SK-N-SH (cell line): ENCODE results near the gene SCOC. TPM values are rescaled to one million over a fixed set of nuclear protein-coding genes. Genes with fewer than 3 reads are reported as not detected.

Source experiments
- CTCF ChIA-PET: fragments of 300-600, 350-600 bp; formaldehyde crosslinking; extraction: SDS; loops from one replicate; lab custom pipeline; 2021; lab: Yijun Ruan, JAX
- POLR2A ChIA-PET: fragments of 350-600 bp; sonication (Branson Sonifier 250); formaldehyde crosslinking; extraction: SDS; loops from one replicate; lab custom pipeline; 2020; ENCODE audit warnings: antibody characterized with exemption, inconsistent platforms; lab: Yijun Ruan, JAX
- DNase-seq: peaks from one replicate; pipeline ENCODE4 v3.0.0; 2012
- H2AFZ ChIP-seq: fragments of 200-600 bp; sonication (generic); 2 replicates; pipeline ENCODE4 v1.8.1; 2016; ENCODE audit warnings: antibody characterized with exemption, mild to moderate bottlenecking, low read depth
- H3F3A ChIP-seq: fragments of 200-600 bp; sonication (generic); replicated peaks from 2 replicates; pipeline ENCODE3; 2016; ENCODE audit warnings: antibody characterized with exemption, mild to moderate bottlenecking; ENCODE audit not compliant: insufficient read depth
- H3K27ac ChIP-seq, 2 experiments: fragments of 200-500 bp in 1 of 2; fragments of 200-600 bp in 1 of 2; sonication (Bioruptor generic) in 1 of 2; sonication (generic), shearing (Covaris generic) in 1 of 2; 2 replicates each; pipeline versions ENCODE4 v1.5.1 to v1.6.1; 2014 to 2016; ENCODE audit warnings: low read depth in 2 of 2, inconsistent platforms in 1 of 2, low read length in 1 of 2, mild to moderate bottlenecking in 1 of 2, mixed read lengths in 1 of 2
- H3K27me3 ChIP-seq: fragments of 200-600 bp; sonication (generic), shearing (Covaris generic); 2 replicates; pipeline ENCODE4 v1.6.1; 2016; ENCODE audit warnings: mixed run types; ENCODE audit not compliant: insufficient read depth
- H3K36me3 ChIP-seq, 2 experiments: fragments of 200-500 bp in 1 of 2; fragments of 200-600 bp in 1 of 2; sonication (Bioruptor generic) in 1 of 2; sonication (generic) in 1 of 2; replicated peaks in 1 of 2; 2 replicates each; pipeline versions ENCODE3 to v1.5.1; 2014 to 2016; ENCODE audit warnings: low read length in 1 of 2, mild to moderate bottlenecking in 1 of 2; ENCODE audit not compliant: insufficient read depth in 2 of 2, control insufficient read depth in 1 of 2
- H3K4me1 ChIP-seq, 2 experiments: fragments of 200-500 bp in 1 of 2; fragments of 200-600 bp in 1 of 2; sonication (Bioruptor generic) in 1 of 2; sonication (generic), shearing (Covaris generic) in 1 of 2; 2 replicates each; pipeline versions ENCODE4 v1.5.1 to v1.6.1; 2014 to 2016; ENCODE audit warnings: low read depth in 1 of 2, low read length in 1 of 2, mixed run types in 1 of 2; ENCODE audit not compliant: insufficient read depth in 2 of 2, control insufficient read depth in 1 of 2
- H3K4me2 ChIP-seq: fragments of 200-600 bp; sonication (generic), shearing (Covaris generic); 2 replicates; pipeline ENCODE4 v1.6.1; 2017; ENCODE audit warnings: mixed run types
- H3K4me3 ChIP-seq, 2 experiments: fragments of 200-500 bp in 1 of 2; fragments of 200-600 bp in 1 of 2; sonication (Bioruptor generic) in 1 of 2; sonication (generic), shearing (Covaris generic) in 1 of 2; 2 replicates each; pipeline versions ENCODE4 v1.5.1 to v1.8.1; 2014 to 2016; ENCODE audit warnings: low read depth in 2 of 2, inconsistent platforms in 1 of 2, low read length in 1 of 2, mild to moderate bottlenecking in 1 of 2, mixed read lengths in 1 of 2, moderate library complexity in 1 of 2
- H3K79me2 ChIP-seq: fragments of 200-600 bp; sonication (generic); 2 replicates; pipeline ENCODE4 v1.8.1; 2017; ENCODE audit warnings: mild to moderate bottlenecking; ENCODE audit not compliant: insufficient read depth
- H3K9ac ChIP-seq: fragments of 200-600 bp; sonication (generic); 2 replicates; pipeline ENCODE4 v1.6.1; 2017; ENCODE audit warnings: mixed run types
- H3K9me2 ChIP-seq: fragments of 200-600 bp; sonication (generic); 2 replicates; pipeline ENCODE4 v1.6.1; 2017; ENCODE audit warnings: mixed run types
- H3K9me3 ChIP-seq: fragments of 200-600 bp; sonication (generic); 2 replicates; pipeline ENCODE4 v1.6.1; 2017; ENCODE audit warnings: mixed run types, mild to moderate bottlenecking, moderate library complexity
- H4K20me1 ChIP-seq: fragments of 200-600 bp; sonication (generic); 2 replicates; pipeline ENCODE4 v1.6.1; 2017; ENCODE audit warnings: mild to moderate bottlenecking, mixed run types; ENCODE audit not compliant: insufficient read depth
- EP300 ChIP-seq, 2 experiments: IDR thresholded peaks; 2 replicates each; pipeline versions ENCODE4 v1.4.0 to v1.6.1; 2012; ENCODE audit warnings: borderline replicate concordance in 1 of 2, low read depth in 1 of 2, low read length in 1 of 2
- FOXM1 ChIP-seq: IDR thresholded peaks from 2 replicates; pipeline ENCODE4 v1.4.0; 2012; ENCODE audit warnings: low read depth, mild to moderate bottlenecking
- GATA2 ChIP-seq: sonication (generic); formaldehyde crosslinking; IDR thresholded peaks from 2 replicates; pipeline ENCODE4 v1.5.0; 2020; ENCODE audit warnings: mild to moderate bottlenecking, missing genetic modification reagents
- MEF2A ChIP-seq: IDR thresholded peaks from 2 replicates; pipeline ENCODE4 v1.4.0; 2012; ENCODE audit warnings: low read depth, borderline replicate concordance
- MXI1 ChIP-seq: IDR thresholded peaks from 2 replicates; pipeline ENCODE4 v1.6.1; 2012; ENCODE audit warnings: mild to moderate bottlenecking, low read depth, low read length, improper control_type of control experiment
- NFIC ChIP-seq: IDR thresholded peaks from 2 replicates; pipeline ENCODE4 v1.4.0; 2012; ENCODE audit warnings: borderline replicate concordance
- POLR2AphosphoS5 ChIP-seq: IDR thresholded peaks from 2 replicates; pipeline ENCODE4 v1.6.1; 2012; ENCODE audit warnings: low read depth, low read length
- RAD21 ChIP-seq: IDR thresholded peaks from 2 replicates; pipeline ENCODE4 v1.6.1; 2012; ENCODE audit warnings: mild to moderate bottlenecking, low read length
- RCOR1 ChIP-seq: fragments of 150-350 bp; IDR thresholded peaks from 2 replicates; pipeline ENCODE4 v1.6.1; 2017; ENCODE audit warnings: antibody characterized with exemption, low read length
- SMC3 ChIP-seq: IDR thresholded peaks from 2 replicates; pipeline ENCODE4 v1.6.1; 2012; ENCODE audit warnings: low read depth, low read length, improper control_type of control experiment
- TAF1 ChIP-seq: IDR thresholded peaks from 2 replicates; pipeline ENCODE4 v1.6.1; 2012; ENCODE audit warnings: low read depth, mild to moderate bottlenecking, low read length, moderate library complexity, borderline replicate concordance
- TEAD4 ChIP-seq: IDR thresholded peaks from 2 replicates; pipeline ENCODE4 v1.4.0; 2012; ENCODE audit warnings: mild to moderate bottlenecking, borderline replicate concordance; ENCODE audit not compliant: insufficient read depth
- WGBS: methylation state at CpG from one replicate; pipeline ENCODE4 v1.1.6; 2017; ENCODE audit warnings: low lambda C conversion rate; 5-methylcytosine and 5-hydroxymethylcytosine counted together
- polyA plus RNA-seq, 3 experiments: library from polyadenylated mRNA; depleted of rRNA; stranded (reverse); fragments of >200 nt; gene quantifications; 2 replicates each; pipeline ENCODE4 v1.2.3, GENCODE V29; 2012
- TF ChIP-seq, protein P1 (sequence below): IDR thresholded peaks from 2 replicates; pipeline ENCODE4 v1.6.1; 2012; ENCODE audit warnings: mild to moderate bottlenecking, low read depth, low read length, moderate library complexity
- TF ChIP-seq, protein P2 (sequence below): IDR thresholded peaks from 2 replicates; pipeline ENCODE4 v1.4.0; 2012; ENCODE audit warnings: low read depth, borderline replicate concordance
- TF ChIP-seq, protein P3 (sequence below): IDR thresholded peaks from 2 replicates; pipeline ENCODE4; 2012

The SCOC gene
- polyA plus RNA-seq, 1 of the 3 experiments (the other 2 are of a cell fraction) = 16.0 TPM

GRCh38 chr4:140395668-140396067 lies 22.2 kb downstream of the SCOC start:
- Histone ChIP-seq H3K9me2 (no peaks in the 10 kb centered on the region), H3K27ac (no peak overlapping the region), H3K4me2 (no peak overlapping the region), H3K4me1 (no peaks in the 10 kb centered on the region), H3K9ac (no peak overlapping the region), H3K79me2 (no peaks in the 10 kb centered on the region), H3K36me3 (no peaks in the 10 kb centered on the region), H4K20me1 (no peaks in the 10 kb centered on the region), H3F3A (no peaks in the 10 kb centered on the region), H2AFZ (no peak overlapping the region), H3K9me3 (no peaks in the 10 kb centered on the region), H3K4me3 (no peak overlapping the region), H3K27me3 (no peaks in the 10 kb centered on the region)
- no peak for TF ChIP-seq TAF1
- no peak for TF ChIP-seq RCOR1
- no peak for TF ChIP-seq NFIC
- 82% methylated on average over 5 of the region's 5 CpGs for WGBS
- ChIA-PET CTCF (interaction anchor here (1.0 kb wide), 1 partner anchor 36 kb away, joined by 3 read pairs; no protein-coding TSS in a partner anchor), POLR2A (no interaction called here)
- DNase-seq = no peak

DNA sequence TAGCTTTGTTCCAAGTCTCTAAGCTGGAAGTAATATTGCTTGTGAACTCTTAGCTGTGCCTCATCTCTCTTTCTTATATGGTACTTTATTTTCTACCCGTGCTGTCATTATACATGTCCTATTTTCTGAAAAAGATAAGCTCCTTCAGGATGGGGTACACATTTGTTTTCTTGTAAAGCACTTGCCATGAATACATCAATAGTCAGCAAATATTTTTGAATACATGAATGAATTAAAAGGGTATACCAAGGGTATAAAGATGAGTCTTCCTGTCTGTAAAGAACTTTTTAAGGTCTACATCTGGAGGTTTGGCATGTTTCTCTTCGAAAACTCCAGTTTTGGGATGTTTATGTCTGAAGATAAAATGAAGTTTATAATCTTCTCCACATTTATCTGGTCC lies 26.7 kb downstream of the SCOC start:
- Histone ChIP-seq H4K20me1 (no peaks in the 10 kb centered on the region), H3K4me1 (no peaks in the 10 kb centered on the region), H3K4me2 (no peak overlapping the region), H3K9me3 (no peaks in the 10 kb centered on the region), H3K27ac (no peak overlapping the region), H2AFZ (no peak overlapping the region), H3K9me2 (no peaks in the 10 kb centered on the region), H3K4me3 (no peak overlapping the region), H3K36me3 (no peaks in the 10 kb centered on the region), H3K27me3 (no peaks in the 10 kb centered on the region), H3K79me2 (no peaks in the 10 kb centered on the region), H3F3A (no peaks in the 10 kb centered on the region), H3K9ac (no peak overlapping the region)
- no peak for DNase-seq
- no peak for TF ChIP-seq RCOR1
- no peak for TF ChIP-seq POLR2AphosphoS5
- no peak for TF ChIP-seq SMC3
- no peak for TF ChIP-seq RAD21
- no peak for TF ChIP-seq GATA2 (CRISPR knock-in tag)
- TF ChIP-seq MXI1 = no peak
- no peak for TF ChIP-seq EP300 (IDR thresholded peaks at IDR 0.05; ENCODE audit: borderline replicate concordance in 1 of 2, low read depth in 1 of 2, low read length in 1 of 2)
- TF ChIP-seq, protein P1, sequence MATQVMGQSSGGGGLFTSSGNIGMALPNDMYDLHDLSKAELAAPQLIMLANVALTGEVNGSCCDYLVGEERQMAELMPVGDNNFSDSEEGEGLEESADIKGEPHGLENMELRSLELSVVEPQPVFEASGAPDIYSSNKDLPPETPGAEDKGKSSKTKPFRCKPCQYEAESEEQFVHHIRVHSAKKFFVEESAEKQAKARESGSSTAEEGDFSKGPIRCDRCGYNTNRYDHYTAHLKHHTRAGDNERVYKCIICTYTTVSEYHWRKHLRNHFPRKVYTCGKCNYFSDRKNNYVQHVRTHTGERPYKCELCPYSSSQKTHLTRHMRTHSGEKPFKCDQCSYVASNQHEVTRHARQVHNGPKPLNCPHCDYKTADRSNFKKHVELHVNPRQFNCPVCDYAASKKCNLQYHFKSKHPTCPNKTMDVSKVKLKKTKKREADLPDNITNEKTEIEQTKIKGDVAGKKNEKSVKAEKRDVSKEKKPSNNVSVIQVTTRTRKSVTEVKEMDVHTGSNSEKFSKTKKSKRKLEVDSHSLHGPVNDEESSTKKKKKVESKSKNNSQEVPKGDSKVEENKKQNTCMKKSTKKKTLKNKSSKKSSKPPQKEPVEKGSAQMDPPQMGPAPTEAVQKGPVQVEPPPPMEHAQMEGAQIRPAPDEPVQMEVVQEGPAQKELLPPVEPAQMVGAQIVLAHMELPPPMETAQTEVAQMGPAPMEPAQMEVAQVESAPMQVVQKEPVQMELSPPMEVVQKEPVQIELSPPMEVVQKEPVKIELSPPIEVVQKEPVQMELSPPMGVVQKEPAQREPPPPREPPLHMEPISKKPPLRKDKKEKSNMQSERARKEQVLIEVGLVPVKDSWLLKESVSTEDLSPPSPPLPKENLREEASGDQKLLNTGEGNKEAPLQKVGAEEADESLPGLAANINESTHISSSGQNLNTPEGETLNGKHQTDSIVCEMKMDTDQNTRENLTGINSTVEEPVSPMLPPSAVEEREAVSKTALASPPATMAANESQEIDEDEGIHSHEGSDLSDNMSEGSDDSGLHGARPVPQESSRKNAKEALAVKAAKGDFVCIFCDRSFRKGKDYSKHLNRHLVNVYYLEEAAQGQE = no peak
- TF ChIP-seq, protein P2, sequence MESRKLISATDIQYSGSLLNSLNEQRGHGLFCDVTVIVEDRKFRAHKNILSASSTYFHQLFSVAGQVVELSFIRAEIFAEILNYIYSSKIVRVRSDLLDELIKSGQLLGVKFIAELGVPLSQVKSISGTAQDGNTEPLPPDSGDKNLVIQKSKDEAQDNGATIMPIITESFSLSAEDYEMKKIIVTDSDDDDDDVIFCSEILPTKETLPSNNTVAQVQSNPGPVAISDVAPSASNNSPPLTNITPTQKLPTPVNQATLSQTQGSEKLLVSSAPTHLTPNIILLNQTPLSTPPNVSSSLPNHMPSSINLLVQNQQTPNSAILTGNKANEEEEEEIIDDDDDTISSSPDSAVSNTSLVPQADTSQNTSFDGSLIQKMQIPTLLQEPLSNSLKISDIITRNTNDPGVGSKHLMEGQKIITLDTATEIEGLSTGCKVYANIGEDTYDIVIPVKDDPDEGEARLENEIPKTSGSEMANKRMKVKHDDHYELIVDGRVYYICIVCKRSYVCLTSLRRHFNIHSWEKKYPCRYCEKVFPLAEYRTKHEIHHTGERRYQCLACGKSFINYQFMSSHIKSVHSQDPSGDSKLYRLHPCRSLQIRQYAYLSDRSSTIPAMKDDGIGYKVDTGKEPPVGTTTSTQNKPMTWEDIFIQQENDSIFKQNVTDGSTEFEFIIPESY = no peak
- TF ChIP-seq, protein P3, sequence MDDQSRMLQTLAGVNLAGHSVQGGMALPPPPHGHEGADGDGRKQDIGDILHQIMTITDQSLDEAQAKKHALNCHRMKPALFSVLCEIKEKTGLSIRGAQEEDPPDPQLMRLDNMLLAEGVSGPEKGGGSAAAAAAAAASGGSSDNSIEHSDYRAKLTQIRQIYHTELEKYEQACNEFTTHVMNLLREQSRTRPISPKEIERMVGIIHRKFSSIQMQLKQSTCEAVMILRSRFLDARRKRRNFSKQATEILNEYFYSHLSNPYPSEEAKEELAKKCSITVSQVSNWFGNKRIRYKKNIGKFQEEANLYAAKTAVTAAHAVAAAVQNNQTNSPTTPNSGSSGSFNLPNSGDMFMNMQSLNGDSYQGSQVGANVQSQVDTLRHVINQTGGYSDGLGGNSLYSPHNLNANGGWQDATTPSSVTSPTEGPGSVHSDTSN = no peak
- TF ChIP-seq MEF2A = no peak
- no peak for TF ChIP-seq TEAD4
- no peak for TF ChIP-seq FOXM1
- ChIA-PET POLR2A (no interaction called here), CTCF (interaction anchor here (0.7 to 1.5 kb wide), 3 partner anchors 28 to 338 kb away, joined by 3 to 4 read pairs (median 3); no protein-coding TSS in a partner anchor)
- WGBS = 84% methylated on average over 2 of the region's 2 CpGs
